ENCODE data around the gene PODXL.

- TF ChIP-seq CTCF (IDR thresholded peaks at IDR 0.05 in 4 of 5, conservative IDR thresholded peaks at IDR 0.05 in 1 of 5) (no peak), POLR2A (IDR thresholded peaks at IDR 0.05) (no peak)
These were observed 2.5 kb downstream of the PODXL start for GRCh38 chr7:131553931-131554330.

Data from gastrocnemius medialis (tissue), 4 donors.